Astrocyte of the hippocampus (primary cell): ENCODE data around the gene HK1.
A peak's percentile ranks its signal among the peaks of the same experiment; 100 is the strongest.

Experiments
- DNase-seq: peaks from one replicate; pipeline ENCODE4 v3.0.0; 2011; ENCODE audit warnings: low read depth, low spot score

The HK1 gene

GRCh38 chr10:69418052-69418752 lies 139.9 kb downstream of the HK1 start:
- DNase-seq, result no peak

DNA sequence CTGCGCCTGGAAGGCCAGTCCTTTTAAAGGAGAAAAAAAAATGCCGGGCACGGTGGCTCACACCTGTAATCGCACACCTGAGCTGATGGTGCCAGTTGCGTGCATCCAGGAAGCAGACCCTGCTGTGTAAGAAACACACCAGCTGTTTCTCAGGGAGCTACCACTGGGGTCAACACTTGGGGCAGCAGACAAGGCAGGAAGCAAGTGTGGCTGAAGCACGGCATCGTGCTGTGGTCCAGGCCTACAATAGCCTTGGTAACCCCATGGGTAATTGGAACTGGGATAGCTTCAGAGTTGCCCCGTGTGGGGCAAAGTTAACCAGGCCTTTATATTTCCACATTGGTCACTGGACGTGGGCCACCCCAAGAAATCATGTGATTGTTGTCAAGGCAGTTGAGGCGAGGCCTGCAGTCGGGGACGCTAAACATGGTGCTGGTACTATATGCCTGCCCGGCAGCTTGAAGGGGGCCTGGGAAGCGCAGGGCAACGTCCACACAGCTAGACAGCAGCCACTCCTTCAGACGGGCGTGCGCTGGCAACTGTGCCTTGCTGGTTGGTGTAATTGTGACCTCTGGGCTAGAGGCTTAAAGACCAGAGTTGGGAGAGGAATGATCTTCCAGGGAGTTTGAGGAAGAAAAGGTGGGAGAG lies 140.9 kb downstream of the HK1 start:
- DNase-seq, result no peak

GRCh38 chr10:69419744-69420126 lies 141.4 kb downstream of the HK1 start:
- no peak for DNase-seq

- DNase-seq, result no peak
Observed at GRCh38 chr10:69421611-69422308, 143.5 kb downstream of the HK1 start.

DNA sequence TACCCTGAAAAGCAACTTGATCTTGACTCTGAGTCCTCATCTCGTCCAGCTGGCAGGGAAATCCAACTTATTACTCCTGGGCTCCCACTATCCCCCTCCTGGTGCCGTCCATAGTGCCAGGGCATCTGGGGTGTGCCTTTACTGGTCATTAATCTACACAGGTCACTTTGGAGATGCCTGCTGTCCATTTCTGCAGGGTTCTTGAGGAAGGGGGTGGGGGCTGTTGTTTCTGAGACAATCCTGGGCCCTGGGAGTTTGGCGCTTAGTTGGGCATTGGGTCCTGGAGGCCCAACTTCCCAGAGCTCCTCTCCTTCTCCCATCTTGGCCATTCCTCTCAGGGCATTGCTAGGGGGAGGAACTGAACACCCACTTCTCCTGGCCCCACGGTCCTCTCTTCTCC lies 144.4 kb downstream of the HK1 start:
- DNase-seq, result no peak

- no peak for DNase-seq
Observed at GRCh38 chr10:69425041-69425440, 146.7 kb downstream of the HK1 start.

DNA sequence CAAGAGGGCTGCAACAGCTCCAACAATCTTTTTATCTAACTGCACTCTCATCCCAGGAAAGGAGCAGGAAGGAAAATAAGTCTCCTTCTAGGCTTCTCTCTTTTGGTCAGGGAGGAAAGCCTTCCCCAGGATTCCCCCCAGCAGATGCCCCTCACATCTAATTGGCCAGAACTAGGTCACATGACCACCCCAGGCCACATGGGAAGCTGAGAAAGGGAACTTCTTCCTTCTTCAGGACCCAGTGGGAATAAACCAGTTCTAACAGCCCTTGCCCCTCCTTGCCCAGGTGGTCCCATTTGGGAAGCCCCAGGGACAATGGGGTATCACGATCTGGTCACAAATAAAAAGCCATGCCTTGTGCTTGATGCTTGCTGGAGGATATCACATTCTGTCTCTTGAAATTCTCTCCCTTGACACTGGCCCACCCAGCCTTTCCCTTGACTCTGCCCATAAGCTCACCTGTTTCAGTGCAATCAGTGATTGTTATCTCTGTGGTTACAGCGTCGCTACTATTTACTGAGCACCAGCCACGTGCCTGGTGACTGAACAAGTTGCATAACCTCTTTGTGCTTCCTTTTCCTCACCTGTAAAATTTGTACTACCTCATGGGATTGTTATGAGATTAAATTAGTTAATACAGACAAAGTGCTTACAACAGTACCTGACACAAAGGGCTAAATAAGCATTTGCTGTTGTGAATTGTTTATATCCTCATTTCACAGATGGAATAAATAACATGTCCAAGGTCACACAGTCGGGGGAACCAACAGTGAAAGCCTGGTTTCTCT lies 147.4 kb downstream of the HK1 start:
- no peak for DNase-seq

- DNase-seq, result no peak
Observed at GRCh38 chr10:69426376-69426727, 148.1 kb downstream of the HK1 start.

DNA sequence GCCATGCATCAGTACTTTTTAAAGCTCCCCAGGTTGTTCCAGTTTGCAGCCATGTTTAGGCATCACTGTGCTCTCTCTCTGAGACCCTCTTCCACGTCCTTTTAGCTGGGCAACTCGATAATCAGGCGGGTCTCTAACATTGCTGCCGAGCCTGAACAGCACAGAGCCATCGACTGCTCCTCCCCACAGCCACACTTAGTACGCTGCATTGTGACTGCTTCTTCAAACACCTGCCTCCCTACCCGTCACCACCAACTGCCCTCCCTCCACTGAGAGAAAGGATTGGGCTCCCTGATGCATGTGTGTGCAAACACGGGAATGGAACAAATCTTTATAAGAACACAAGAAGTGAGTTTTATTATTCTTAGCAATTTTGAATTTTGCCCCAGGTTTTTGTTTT lies 149.9 kb downstream of the HK1 start:
- no peak for DNase-seq

GRCh38 chr10:69434169-69434568 lies 155.9 kb downstream of the HK1 start:
- no peak for DNase-seq

DNA sequence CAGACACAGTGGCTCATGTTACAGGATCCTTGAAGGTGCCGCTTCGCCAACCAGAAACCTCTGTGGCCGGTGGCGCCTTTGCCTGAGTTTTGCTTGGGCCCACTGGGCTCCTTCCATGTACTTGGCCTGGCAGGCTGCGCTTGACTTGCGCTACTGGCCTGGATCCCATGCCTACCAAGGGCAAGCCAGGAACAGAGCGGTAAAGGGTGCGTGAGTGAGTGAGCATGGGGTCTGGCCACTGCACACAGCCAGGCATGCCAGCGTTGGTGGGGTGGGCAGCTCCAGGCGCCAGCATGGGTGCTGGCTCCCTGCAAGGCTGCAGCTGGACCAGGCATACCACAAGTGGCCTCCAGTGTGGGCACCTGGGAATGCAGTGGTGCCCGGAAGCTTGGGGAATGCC lies 156.6 kb downstream of the HK1 start:
- DNase-seq, result no peak

- DNase-seq, result no peak
Observed at GRCh38 chr10:69435966-69436520, 157.7 kb downstream of the HK1 start.

GRCh38 chr10:69437321-69438259 lies 159.3 kb downstream of the HK1 start:
- DNase-seq, result no peak

GRCh38 chr10:69438536-69439349 lies 160.4 kb downstream of the HK1 start:
- DNase-seq, result peak; percentile 19

DNA sequence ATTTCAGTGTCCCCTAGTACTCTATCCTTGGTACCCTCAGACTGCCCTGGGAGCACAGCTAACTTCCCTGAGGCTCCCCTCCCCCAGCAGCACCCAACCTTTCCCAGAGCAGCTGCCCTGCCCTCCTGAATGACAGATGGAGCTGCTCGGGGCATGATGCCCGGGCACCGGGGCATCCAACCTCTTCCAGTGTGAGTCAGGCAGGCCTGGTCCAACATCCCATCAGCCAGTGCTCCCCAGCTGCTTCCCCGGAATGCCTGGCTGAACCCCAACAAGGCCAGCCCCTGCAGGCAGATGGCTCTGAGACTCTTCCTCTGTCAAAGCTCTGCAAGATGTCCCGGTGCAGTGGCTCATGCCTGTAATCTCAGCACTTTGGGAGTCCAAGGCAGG lies 161.0 kb downstream of the HK1 start:
- no peak for DNase-seq

- peak; percentile 33 for DNase-seq
Observed at GRCh38 chr10:69439813-69440506, 161.7 kb downstream of the HK1 start.

DNA sequence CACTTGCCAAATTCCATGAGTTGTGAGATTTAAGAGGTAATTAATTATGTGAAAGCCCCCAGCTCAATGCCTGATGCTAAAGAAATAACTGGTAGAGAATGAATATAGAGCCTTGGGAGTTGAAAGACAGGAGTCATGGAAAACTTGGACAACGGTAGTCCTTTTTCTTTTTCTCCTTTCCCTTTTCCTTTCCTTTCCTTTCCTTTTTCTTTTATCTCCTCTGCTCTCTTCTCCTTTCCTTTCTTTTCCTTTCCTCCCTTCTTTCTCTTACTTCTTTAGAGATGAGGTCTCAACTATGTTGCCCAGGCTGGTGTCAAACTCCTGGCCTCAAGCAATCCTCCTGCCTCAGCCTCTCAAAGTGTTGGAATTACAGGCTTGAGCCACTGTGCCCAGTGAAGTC lies 165.1 kb downstream of the HK1 start:
- no peak for DNase-seq

- no peak for DNase-seq
Observed at GRCh38 chr10:69445041-69445440, 166.7 kb downstream of the HK1 start.

DNA sequence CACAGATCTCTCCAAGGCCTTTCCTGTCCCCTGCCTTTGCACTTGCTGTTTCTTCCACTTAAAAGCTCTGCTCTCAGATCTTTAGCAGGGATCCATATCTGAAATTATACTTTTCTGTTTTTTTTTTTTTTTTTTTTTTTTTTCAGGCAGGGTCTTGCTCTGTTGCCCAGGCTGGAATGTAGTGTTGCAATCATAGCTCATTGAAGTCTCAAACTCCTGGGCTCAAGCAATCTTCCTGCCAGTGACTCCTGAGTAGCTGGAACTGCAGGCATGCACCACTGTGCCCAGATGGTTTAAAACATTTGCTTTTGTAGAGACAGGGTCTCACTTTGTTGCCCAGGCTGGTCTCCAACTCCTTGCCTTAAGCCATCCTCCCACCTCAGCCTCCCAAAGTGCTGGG lies 167.9 kb downstream of the HK1 start:
- peak; percentile 17 for DNase-seq
